CD14-positive monocyte (primary cell): ENCODE data around the gene ERF. TPM values are rescaled to one million over a fixed set of nuclear protein-coding genes. Genes with fewer than 3 reads are reported as not detected.

ENCODE experiments used
- DNase-seq, 3 donors: peaks; one replicate each; pipeline ENCODE4 v3.0.0-alpha.2; 2011 to 2022
- H2AFZ ChIP-seq: 2 replicates; pipeline ENCODE4 v1.6.0; 2012; ENCODE audit warnings: mild to moderate bottlenecking, low read depth, low read length, inconsistent platforms; ENCODE audit not compliant: insufficient read depth, poor library complexity, severe bottlenecking
- H3K27ac ChIP-seq, 2 donors: 1 replicate in 1 of 2; 2 replicates in 1 of 2; pipeline ENCODE4 v1.5.1; 2012 to 2013; ENCODE audit warnings: low read length in 2 of 2, control low read depth in 1 of 2, inconsistent platforms in 1 of 2, low read depth in 1 of 2, mild to moderate bottlenecking in 1 of 2
- H3K27me3 ChIP-seq, 2 donors: one replicate each; pipeline versions ENCODE4 v1.6.0 to v1.6.1; 2011 to 2013; ENCODE audit warnings: low read length in 2 of 2; ENCODE audit not compliant: control insufficient read depth in 2 of 2, insufficient read depth in 2 of 2
- H3K36me3 ChIP-seq, 2 donors: replicated peaks in 1 of 2; 1 replicate in 1 of 2; 2 replicates in 1 of 2; pipeline versions ENCODE4 v1.5.1 to v1.6.1; 2012 to 2013; ENCODE audit warnings: low read length in 2 of 2, control low read depth in 1 of 2, inconsistent platforms in 1 of 2, mild to moderate bottlenecking in 1 of 2; ENCODE audit not compliant: insufficient read depth in 2 of 2, control insufficient read depth in 1 of 2
- H3K4me1 ChIP-seq, 2 donors: 1 replicate in 1 of 2; 2 replicates in 1 of 2; pipeline versions ENCODE4 v1.5.1 to v1.6.1; 2012 to 2013; ENCODE audit warnings: low read length in 2 of 2, control low read depth in 1 of 2, inconsistent platforms in 1 of 2, mild to moderate bottlenecking in 1 of 2, moderate library complexity in 1 of 2; ENCODE audit not compliant: insufficient read depth in 2 of 2, control insufficient read depth in 1 of 2
- H3K4me2 ChIP-seq: replicated peaks from 2 replicates; pipeline ENCODE3; 2012; ENCODE audit warnings: low read length, moderate library complexity, mild to moderate bottlenecking; ENCODE audit not compliant: poor library complexity, severe bottlenecking; ENCODE audit errors: extremely low read depth
- H3K4me3 ChIP-seq, 3 experiments: fragments of 200-600 bp in 1 of 3; sonication (generic) in 1 of 3; replicated peaks in 1 of 3; 1 replicate in 2 of 3; 2 replicates in 1 of 3; pipeline ENCODE4 v1.5.1; 2011 to 2013; ENCODE audit warnings: low read length in 3 of 3, mild to moderate bottlenecking in 3 of 3, control low read depth in 2 of 3, low read depth in 2 of 3, inconsistent platforms in 1 of 3, moderate library complexity in 1 of 3
- H3K79me2 ChIP-seq: 2 replicates; pipeline ENCODE4 v1.6.0; 2012; ENCODE audit warnings: mild to moderate bottlenecking, control low read depth, inconsistent platforms, low read length, moderate library complexity; ENCODE audit not compliant: insufficient read depth
- H3K9ac ChIP-seq: 2 replicates; pipeline ENCODE4 v1.6.0; 2017; ENCODE audit warnings: low read length, mild to moderate bottlenecking; ENCODE audit not compliant: insufficient read depth, poor library complexity, severe bottlenecking
- H3K9me3 ChIP-seq, 2 donors: replicated peaks in 1 of 2; 1 replicate in 1 of 2; 2 replicates in 1 of 2; pipeline versions ENCODE4 v1.5.1 to v1.6.1; 2012 to 2013; ENCODE audit warnings: low read length in 2 of 2, control low read depth in 1 of 2; ENCODE audit not compliant: control insufficient read depth in 1 of 2, insufficient read depth in 1 of 2
- H4K20me1 ChIP-seq: 2 replicates; pipeline ENCODE4 v1.6.0; 2012; ENCODE audit warnings: mild to moderate bottlenecking, low read length, control low read depth, moderate library complexity; ENCODE audit not compliant: insufficient read depth
- H3K27ac Mint-ChIP-seq, 7 donors: one replicate each; pipeline ENCODE4 v1.8.0; 2020; ENCODE audit warnings: mild to moderate bottlenecking in 7 of 7, mixed read lengths in 7 of 7, moderate library complexity in 6 of 7, inconsistent platforms in 2 of 7
- H3K27me3 Mint-ChIP-seq, 3 donors: one replicate each; pipeline ENCODE4 v1.8.0; 2021 to 2022; ENCODE audit warnings: low read depth in 3 of 3, mild to moderate bottlenecking in 3 of 3, mixed read lengths in 3 of 3, moderate library complexity in 3 of 3, inconsistent platforms in 1 of 3
- H3K36me3 Mint-ChIP-seq, 2 donors: one replicate each; pipeline ENCODE4 v1.8.0; 2020; ENCODE audit warnings: mixed read lengths in 2 of 2, inconsistent platforms in 1 of 2, mild to moderate bottlenecking in 1 of 2
- H3K4me1 Mint-ChIP-seq: one replicate; pipeline ENCODE4 v1.8.0; 2020; ENCODE audit warnings: mild to moderate bottlenecking, mixed read lengths
- H3K4me3 Mint-ChIP-seq, 2 donors: one replicate each; pipeline ENCODE4 v1.8.0; 2020; ENCODE audit warnings: mild to moderate bottlenecking in 2 of 2, mixed read lengths in 2 of 2, moderate library complexity in 1 of 2
- H3K9me3 Mint-ChIP-seq, 7 donors: one replicate each; pipeline ENCODE4 v1.8.0; 2020 to 2022; ENCODE audit warnings: mixed read lengths in 7 of 7, mild to moderate bottlenecking in 6 of 7, moderate library complexity in 6 of 7, inconsistent platforms in 2 of 7
- WGBS: methylation state at CpG from one replicate; pipeline ENCODE4 v1.1.5; 2013; ENCODE audit warnings: missing lambda C conversion rate; ENCODE audit not compliant: insufficient coverage; 5-methylcytosine and 5-hydroxymethylcytosine counted together
- intact Hi-C, 2 donors: fragments of 100-400 bp; cut with micrococcal nuclease; formaldehyde crosslinking; loops; one replicate each; pipeline versions ENCODE4 v1.15.0 to v1.15.1; 2023
- polyA plus RNA-seq, 3 donors: library from polyadenylated mRNA; depleted of rRNA in 1 of 3; unstranded in 2 of 3; stranded (reverse) in 1 of 3; fragments of 300-500 nt in 2 of 3; fragments of >200 nt in 1 of 3; fragmentation: Illumina TruSeq in 2 of 3; gene quantifications; 1 replicate in 2 of 3; 2 replicates in 1 of 3; pipeline ENCODE4 v1.2.3, GENCODE V29; 2012 to 2021
- TF ChIP-seq, protein P1 (sequence below): fragments of 200-600 bp; IDR thresholded peaks from one replicate; pipeline ENCODE4 v1.8.0; 2022; ENCODE audit warnings: antibody characterized with exemption, mild to moderate bottlenecking

ERF gene
- polyA plus RNA-seq, 3 donors = 2.3 to 42.6 (median 3.4) TPM

DNA sequence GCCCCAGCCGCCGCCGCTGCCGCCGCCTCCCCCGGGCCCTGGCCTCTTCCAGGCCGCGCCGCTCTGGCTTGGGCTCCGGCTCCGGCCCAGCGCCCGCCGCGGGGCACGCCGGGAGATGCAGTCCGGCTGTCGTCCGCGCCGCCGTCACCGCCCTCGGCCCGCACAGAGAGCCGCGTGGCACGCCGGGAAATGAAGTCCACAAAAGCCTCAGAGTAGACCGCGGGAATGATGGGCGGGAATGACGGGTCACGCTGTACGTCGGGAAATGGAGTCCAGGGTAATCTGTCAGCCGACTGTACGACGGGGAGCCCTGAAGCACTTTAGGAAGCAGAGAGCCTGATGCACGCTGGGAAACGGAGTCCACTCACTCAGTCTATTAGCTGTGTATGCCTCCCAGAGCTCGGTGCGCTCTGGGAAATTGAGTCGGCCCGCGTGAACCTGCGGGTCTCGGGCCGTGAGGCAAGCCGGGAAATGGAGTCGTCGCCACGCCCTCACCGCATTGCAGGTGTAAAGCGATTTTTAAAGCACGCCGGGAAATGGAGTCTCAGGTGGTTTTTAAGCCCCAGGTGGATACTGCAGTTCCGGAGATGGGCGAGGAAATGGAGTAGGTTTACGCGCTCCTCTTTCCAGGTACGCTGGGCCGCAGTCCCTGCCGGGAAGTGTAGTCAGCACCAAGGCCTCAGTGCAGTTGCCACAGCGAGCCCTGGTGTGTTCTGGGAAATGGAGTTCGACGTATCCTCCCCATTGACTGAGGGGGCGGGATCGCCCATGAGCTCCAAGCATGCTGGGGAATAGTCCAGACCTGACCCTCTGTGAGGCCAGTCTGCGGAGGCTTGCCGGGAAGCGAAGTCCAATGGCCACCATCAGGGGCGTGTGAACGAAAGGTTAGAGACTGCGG, 12.2 kb downstream of the ERF start, which contains the start of gene GSK3A:
Gene GSK3A (minus strand): TSS at position 91 of the 898 bp plus-strand sequence. CDS start 137 bp downstream, outside the sequence.
- intact Hi-C loops = loop anchor here (1.0 to 10.0 kb wide), 5 partner anchors 26 to 135 kb away; partner anchors contain the start of gene POU2F2 (in 1 of the 2)
- H3K27ac ChIP-seq = peak within 1 kb of the TSS; percentile 61 to 81
- H3K27ac Mint-ChIP-seq = peak within 1 kb of the TSS; percentile 94 to 98 (median 96)
- TF ChIP-seq, protein P1, sequence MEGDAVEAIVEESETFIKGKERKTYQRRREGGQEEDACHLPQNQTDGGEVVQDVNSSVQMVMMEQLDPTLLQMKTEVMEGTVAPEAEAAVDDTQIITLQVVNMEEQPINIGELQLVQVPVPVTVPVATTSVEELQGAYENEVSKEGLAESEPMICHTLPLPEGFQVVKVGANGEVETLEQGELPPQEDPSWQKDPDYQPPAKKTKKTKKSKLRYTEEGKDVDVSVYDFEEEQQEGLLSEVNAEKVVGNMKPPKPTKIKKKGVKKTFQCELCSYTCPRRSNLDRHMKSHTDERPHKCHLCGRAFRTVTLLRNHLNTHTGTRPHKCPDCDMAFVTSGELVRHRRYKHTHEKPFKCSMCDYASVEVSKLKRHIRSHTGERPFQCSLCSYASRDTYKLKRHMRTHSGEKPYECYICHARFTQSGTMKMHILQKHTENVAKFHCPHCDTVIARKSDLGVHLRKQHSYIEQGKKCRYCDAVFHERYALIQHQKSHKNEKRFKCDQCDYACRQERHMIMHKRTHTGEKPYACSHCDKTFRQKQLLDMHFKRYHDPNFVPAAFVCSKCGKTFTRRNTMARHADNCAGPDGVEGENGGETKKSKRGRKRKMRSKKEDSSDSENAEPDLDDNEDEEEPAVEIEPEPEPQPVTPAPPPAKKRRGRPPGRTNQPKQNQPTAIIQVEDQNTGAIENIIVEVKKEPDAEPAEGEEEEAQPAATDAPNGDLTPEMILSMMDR = no peak
- H3K27me3 ChIP-seq = no peaks in the 10 kb centered on the region
- peak within 1 kb of the TSS; percentile 76 for H2AFZ ChIP-seq
- peaks cover 37 to 45% of the 10 kb centered on the region in 2 donors for H3K4me1 ChIP-seq
- H3K36me3 Mint-ChIP-seq = peaks cover 15 to 32% of the 10 kb centered on the region in 2 donors
- H3K9me3 ChIP-seq = no peaks in the 10 kb centered on the region
- H3K9me3 Mint-ChIP-seq = no peaks in the 10 kb centered on the region
- H3K4me1 Mint-ChIP-seq = peaks cover 56% of the 10 kb centered on the region
- H3K36me3 ChIP-seq = peaks cover 15 to 19% of the 10 kb centered on the region in 2 donors
- DNase-seq = peak; percentile 98 to 99 (median 98)
- peak within 1 kb of the TSS; percentile 88 for H3K9ac ChIP-seq
- H3K27me3 Mint-ChIP-seq = peaks cover 0 to 3% (median 3%) of the 10 kb centered on the region in 3 donors
- peak within 1 kb of the TSS; percentile 95 to 99 for H3K4me3 Mint-ChIP-seq
- H3K4me2 ChIP-seq = peak within 1 kb of the TSS; percentile 90
- H3K4me3 ChIP-seq = peak within 1 kb of the TSS; percentile 79 to 96 (median 85)
- WGBS = under 1% methylated on average over 76 of the region's 76 CpGs
- H4K20me1 ChIP-seq = peaks cover 52% of the 10 kb centered on the region
- peaks cover 52% of the 10 kb centered on the region for H3K79me2 ChIP-seq

DNA sequence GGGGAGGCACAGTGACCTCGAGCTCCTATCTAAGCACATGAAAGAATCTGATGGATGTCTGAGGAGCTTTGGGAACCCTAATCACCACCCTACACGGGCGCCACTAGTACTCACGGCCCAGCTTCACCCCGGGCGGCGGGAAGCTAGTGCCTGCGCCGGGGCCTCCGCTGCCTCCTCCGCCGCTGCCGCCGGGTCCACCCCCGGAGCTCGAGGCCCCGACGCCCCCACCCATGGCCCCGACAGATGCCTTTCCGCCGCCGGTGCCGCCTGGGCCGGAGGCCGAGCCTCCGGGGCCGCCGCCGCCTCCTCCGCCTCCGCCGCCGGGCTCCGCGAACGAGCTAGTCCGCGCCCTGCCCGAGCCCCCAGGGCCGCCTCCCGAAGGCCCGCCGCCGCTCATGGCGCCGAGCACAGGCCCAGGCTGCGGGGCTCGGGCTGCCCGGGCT, 12.8 kb downstream of the ERF start:
- peaks cover 50% of the 10 kb centered on the region for H4K20me1 ChIP-seq
- H3K36me3 ChIP-seq = peaks cover 15 to 21% of the 10 kb centered on the region in 2 donors
- DNase-seq = no peak
- H3K9me3 ChIP-seq = no peaks in the 10 kb centered on the region
- H3K9me3 Mint-ChIP-seq = no peaks in the 10 kb centered on the region
- no peaks in the 10 kb centered on the region for H3K27me3 ChIP-seq
- peaks cover 0 to 3% (median 3%) of the 10 kb centered on the region in 3 donors for H3K27me3 Mint-ChIP-seq
- peak overlapping the region; percentile 66 to 96 (median 90) for H3K27ac Mint-ChIP-seq
- peak overlapping the region; percentile 76 for H2AFZ ChIP-seq
- H3K9ac ChIP-seq = peak overlapping the region; percentile 88
- intact Hi-C loops = loop anchor here (1.0 to 10.0 kb wide), 5 partner anchors 26 to 135 kb away; partner anchors contain the start of gene POU2F2 (in 1 of the 2)
- TF ChIP-seq, protein P1 = no peak
- peak overlapping the region; percentile 95 for H3K4me3 Mint-ChIP-seq
- peak overlapping the region; percentile 90 for H3K4me2 ChIP-seq
- peaks cover 55% of the 10 kb centered on the region for H3K79me2 ChIP-seq
- H3K4me1 ChIP-seq = peaks cover 37 to 45% of the 10 kb centered on the region in 2 donors
- peak overlapping the region in 1 of 2 donors; percentile 81 for H3K27ac ChIP-seq
- under 1% methylated on average over 49 of the region's 49 CpGs for WGBS
- peaks cover 56% of the 10 kb centered on the region for H3K4me1 Mint-ChIP-seq
- peak overlapping the region; percentile 56 to 96 (median 85) for H3K4me3 ChIP-seq
- H3K36me3 Mint-ChIP-seq = peaks cover 15 to 34% of the 10 kb centered on the region in 2 donors
